Hepatocyte (in vitro differentiated cells): ENCODE data around the gene CHI3L2.

Experiments used
- EZH2 ChIP-seq: fragments of 200-600 bp; sonication (generic); IDR thresholded peaks from 2 replicates; pipeline ENCODE4 v1.6.1; 2016; ENCODE audit warnings: antibody characterized with exemption, mild to moderate bottlenecking, borderline replicate concordance
- TF ChIP-seq, protein P1 (sequence below): fragments of 200-600 bp; sonication (generic); IDR thresholded peaks from 2 replicates; pipeline ENCODE4 v1.5.1; 2016; ENCODE audit warnings: antibody characterized with exemption, mild to moderate bottlenecking; ENCODE audit not compliant: poor library complexity

DNA sequence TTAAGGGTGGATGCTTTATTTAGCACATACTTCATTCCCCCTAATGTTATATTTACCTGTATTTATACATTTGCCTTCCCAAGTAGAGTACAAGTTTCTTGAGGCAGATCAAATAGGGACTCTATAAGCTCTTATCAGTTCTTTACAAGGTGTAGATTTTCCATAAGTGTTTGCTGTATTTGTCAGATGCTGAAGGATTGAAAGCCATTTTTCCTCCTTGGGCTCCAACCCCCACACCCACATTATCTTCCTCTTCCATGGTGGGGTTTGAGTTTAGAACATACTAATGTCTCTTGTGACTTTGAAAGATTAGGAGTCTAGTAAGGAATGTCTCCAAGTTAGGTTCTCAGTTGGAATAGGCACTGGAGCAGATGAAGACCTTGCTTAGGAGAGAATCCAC, 2.4 kb upstream of the CHI3L2 start:
- TF ChIP-seq, protein P1, sequence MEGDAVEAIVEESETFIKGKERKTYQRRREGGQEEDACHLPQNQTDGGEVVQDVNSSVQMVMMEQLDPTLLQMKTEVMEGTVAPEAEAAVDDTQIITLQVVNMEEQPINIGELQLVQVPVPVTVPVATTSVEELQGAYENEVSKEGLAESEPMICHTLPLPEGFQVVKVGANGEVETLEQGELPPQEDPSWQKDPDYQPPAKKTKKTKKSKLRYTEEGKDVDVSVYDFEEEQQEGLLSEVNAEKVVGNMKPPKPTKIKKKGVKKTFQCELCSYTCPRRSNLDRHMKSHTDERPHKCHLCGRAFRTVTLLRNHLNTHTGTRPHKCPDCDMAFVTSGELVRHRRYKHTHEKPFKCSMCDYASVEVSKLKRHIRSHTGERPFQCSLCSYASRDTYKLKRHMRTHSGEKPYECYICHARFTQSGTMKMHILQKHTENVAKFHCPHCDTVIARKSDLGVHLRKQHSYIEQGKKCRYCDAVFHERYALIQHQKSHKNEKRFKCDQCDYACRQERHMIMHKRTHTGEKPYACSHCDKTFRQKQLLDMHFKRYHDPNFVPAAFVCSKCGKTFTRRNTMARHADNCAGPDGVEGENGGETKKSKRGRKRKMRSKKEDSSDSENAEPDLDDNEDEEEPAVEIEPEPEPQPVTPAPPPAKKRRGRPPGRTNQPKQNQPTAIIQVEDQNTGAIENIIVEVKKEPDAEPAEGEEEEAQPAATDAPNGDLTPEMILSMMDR = no peak
- no peak for TF ChIP-seq EZH2
